SU-DHL-6 (cell line): Measurements from ENCODE around the gene TGM3.

ENCODE experiments used
- CTCF ChIP-seq: fragments of 200-600 bp; sonication (generic); IDR thresholded peaks from one replicate; pipeline ENCODE4 v1.5.1; 2017; ENCODE audit warnings: antibody characterized with exemption, mild to moderate bottlenecking, low read length, moderate library complexity; ENCODE audit not compliant: insufficient read depth, poor library complexity, severe bottlenecking
- EZH2phosphoT487 ChIP-seq: fragments of 200-600 bp; sonication (generic), shearing (Covaris generic); conservative IDR thresholded peaks from 2 replicates; pipeline ENCODE4 v1.6.1; 2018; ENCODE audit warnings: mild to moderate bottlenecking, antibody characterized with exemption, low read length, moderate library complexity, mixed read lengths

- TF ChIP-seq CTCF = no peak
- TF ChIP-seq EZH2phosphoT487 = no peak
Measured at GRCh38 chr20:2350606-2351005, 54.8 kb downstream of the TGM3 start.
